ENCODE data around the gene GADD45B.
"Not testable (repeated sequence)": the region's sequence is repeated elsewhere in the genome, so short reads cannot be mapped to it uniquely, and the experiment has no call there.

GADD45B gene

GRCh38 chr19:2487842-2488241, 11.9 kb downstream of the GADD45B start:
- DNase-seq (ENCODE audit: low read depth in 1 of 2, low spot score in 1 of 2) = no peak

- no peak for DNase-seq (ENCODE audit: low read depth in 1 of 2, low spot score in 1 of 2)
These were observed 12.5 kb downstream of the GADD45B start for GRCh38 chr19:2488405-2488941.

- DNase-seq (ENCODE audit: low read depth in 1 of 2, low spot score in 1 of 2) = no peak
These were observed 13.2 kb downstream of the GADD45B start for GRCh38 chr19:2488942-2489731.

GRCh38 chr19:2490659-2491058, 14.7 kb downstream of the GADD45B start:
- DNase-seq (ENCODE audit: low read depth in 1 of 2, low spot score in 1 of 2) = no peak

GRCh38 chr19:2491130-2491801, 15.3 kb downstream of the GADD45B start:
- no peak for DNase-seq (ENCODE audit: low read depth in 1 of 2, low spot score in 1 of 2)

- no peak for DNase-seq (ENCODE audit: low read depth in 1 of 2, low spot score in 1 of 2)
These were observed 16.9 kb downstream of the GADD45B start for GRCh38 chr19:2492870-2493269.

- DNase-seq (ENCODE audit: low read depth in 1 of 2, low spot score in 1 of 2) = not testable (repeated sequence)
These were observed 17.5 kb downstream of the GADD45B start for GRCh38 chr19:2493448-2493847.

GRCh38 chr19:2494084-2494446, 18.1 kb downstream of the GADD45B start:
- DNase-seq (ENCODE audit: low read depth in 1 of 2, low spot score in 1 of 2) = no peak

GRCh38 chr19:2494447-2495129, 18.7 kb downstream of the GADD45B start:
- DNase-seq (ENCODE audit: low read depth in 1 of 2, low spot score in 1 of 2) = peak in 1 of 2 donors; percentile 32

- DNase-seq (ENCODE audit: low read depth in 1 of 2, low spot score in 1 of 2) = no peak
These were observed 19.3 kb downstream of the GADD45B start for GRCh38 chr19:2495130-2495641.

GRCh38 chr19:2495651-2496316, 19.9 kb downstream of the GADD45B start:
- DNase-seq (ENCODE audit: low read depth in 1 of 2, low spot score in 1 of 2) = no peak

GRCh38 chr19:2497186-2497585, 21.3 kb downstream of the GADD45B start:
- DNase-seq (ENCODE audit: low read depth in 1 of 2, low spot score in 1 of 2) = no peak

- DNase-seq (ENCODE audit: low read depth in 1 of 2, low spot score in 1 of 2) = no peak
These were observed 24.2 kb downstream of the GADD45B start for GRCh38 chr19:2500156-2500555.

- no peak for DNase-seq (ENCODE audit: low read depth in 1 of 2, low spot score in 1 of 2)
These were observed 24.9 kb downstream of the GADD45B start for GRCh38 chr19:2500841-2501261.

GRCh38 chr19:2503521-2504109, 27.7 kb downstream of the GADD45B start:
- DNase-seq (ENCODE audit: low read depth in 1 of 2, low spot score in 1 of 2) = peak; percentile 30 to 56

GRCh38 chr19:2506656-2507055, 30.7 kb downstream of the GADD45B start:
- DNase-seq (ENCODE audit: low read depth in 1 of 2, low spot score in 1 of 2) = not testable (repeated sequence)

GRCh38 chr19:2507109-2507508, 31.2 kb downstream of the GADD45B start:
- no peak for DNase-seq (ENCODE audit: low read depth in 1 of 2, low spot score in 1 of 2)

GRCh38 chr19:2509096-2509495, 33.2 kb downstream of the GADD45B start:
- DNase-seq (ENCODE audit: low read depth in 1 of 2, low spot score in 1 of 2) = no peak

- no peak for DNase-seq (ENCODE audit: low read depth in 1 of 2, low spot score in 1 of 2)
These were observed 35.6 kb downstream of the GADD45B start for GRCh38 chr19:2511570-2511969.

GRCh38 chr19:2511991-2512390, 36.1 kb downstream of the GADD45B start:
- DNase-seq (ENCODE audit: low read depth in 1 of 2, low spot score in 1 of 2) = no peak
